DOHH2 (cell line): ENCODE measurements around the gene DCST2.

ENCODE experiments used
- H3F3A ChIP-seq: fragments of 200-600 bp; sonication (generic), shearing (Covaris generic); 2 replicates; pipeline ENCODE4 v1.6.0; 2016; ENCODE audit warnings: antibody characterized with exemption, mild to moderate bottlenecking; ENCODE audit not compliant: control insufficient read depth, insufficient read depth
- H3K27ac ChIP-seq: fragments of 200-600 bp; sonication (generic); 2 replicates; pipeline ENCODE4 v1.5.1; 2014; ENCODE audit warnings: low read depth, mild to moderate bottlenecking, low read length, moderate library complexity
- H3K27me3 ChIP-seq: fragments of 200-600 bp; sonication (generic); 2 replicates; pipeline ENCODE4 v1.6.1; 2014; ENCODE audit warnings: mild to moderate bottlenecking, low read length, mixed read lengths; ENCODE audit not compliant: control insufficient read depth
- H3K36me3 ChIP-seq: fragments of 200-600 bp; sonication (generic); 2 replicates; pipeline ENCODE4 v1.6.1; 2014; ENCODE audit warnings: mild to moderate bottlenecking, low read length, moderate library complexity, mixed read lengths; ENCODE audit not compliant: control insufficient read depth
- H3K4me1 ChIP-seq: fragments of 200-600 bp; sonication (generic); 2 replicates; pipeline ENCODE4 v1.6.1; 2014; ENCODE audit warnings: mild to moderate bottlenecking, low read length, mixed read lengths; ENCODE audit not compliant: control insufficient read depth
- H3K4me2 ChIP-seq: fragments of 200-600 bp; sonication (generic); 2 replicates; pipeline ENCODE4 v1.6.0; 2014; ENCODE audit warnings: mild to moderate bottlenecking, low read length, moderate library complexity
- H3K4me3 ChIP-seq: fragments of 200-600 bp; sonication (generic); 2 replicates; pipeline ENCODE4 v1.5.1; 2014; ENCODE audit warnings: mild to moderate bottlenecking, low read length, mixed read lengths
- H3K79me2 ChIP-seq: fragments of 200-600 bp; sonication (generic); 2 replicates; pipeline ENCODE4 v1.6.1; 2014; ENCODE audit warnings: mild to moderate bottlenecking, low read length, mixed read lengths; ENCODE audit not compliant: control insufficient read depth
- H3K9me2 ChIP-seq: fragments of 200-600 bp; sonication (generic); replicated peaks from 2 replicates; pipeline ENCODE4 v1.6.1; 2014; ENCODE audit warnings: mild to moderate bottlenecking, low read length, mixed read lengths; ENCODE audit not compliant: control insufficient read depth
- H3K9me3 ChIP-seq: fragments of 200-600 bp; sonication (generic); 2 replicates; pipeline ENCODE4 v1.6.1; 2014; ENCODE audit warnings: antibody characterized with exemption, low read length, mixed read lengths; ENCODE audit not compliant: control insufficient read depth, insufficient read depth
- H4K20me1 ChIP-seq: fragments of 200-600 bp; sonication (generic); 2 replicates; pipeline ENCODE4 v1.6.0; 2014; ENCODE audit warnings: low read depth, mild to moderate bottlenecking, antibody characterized with exemption, low read length, moderate library complexity; ENCODE audit not compliant: control insufficient read depth, insufficient read depth
- EZH2phosphoT487 ChIP-seq: fragments of 200-600 bp; sonication (generic); IDR thresholded peaks from 2 replicates; pipeline ENCODE4 v1.6.1; 2017; ENCODE audit warnings: borderline replicate concordance, mild to moderate bottlenecking, antibody characterized with exemption, low read length, moderate library complexity, mixed read lengths
- TF ChIP-seq, protein P1 (sequence below): fragments of 200-600 bp; sonication (generic); IDR thresholded peaks from one replicate; pipeline ENCODE4 v1.5.1; 2014; ENCODE audit warnings: antibody characterized with exemption, mild to moderate bottlenecking, low read depth, low read length; ENCODE audit not compliant: poor library complexity, severe bottlenecking

The DCST2 gene

DNA sequence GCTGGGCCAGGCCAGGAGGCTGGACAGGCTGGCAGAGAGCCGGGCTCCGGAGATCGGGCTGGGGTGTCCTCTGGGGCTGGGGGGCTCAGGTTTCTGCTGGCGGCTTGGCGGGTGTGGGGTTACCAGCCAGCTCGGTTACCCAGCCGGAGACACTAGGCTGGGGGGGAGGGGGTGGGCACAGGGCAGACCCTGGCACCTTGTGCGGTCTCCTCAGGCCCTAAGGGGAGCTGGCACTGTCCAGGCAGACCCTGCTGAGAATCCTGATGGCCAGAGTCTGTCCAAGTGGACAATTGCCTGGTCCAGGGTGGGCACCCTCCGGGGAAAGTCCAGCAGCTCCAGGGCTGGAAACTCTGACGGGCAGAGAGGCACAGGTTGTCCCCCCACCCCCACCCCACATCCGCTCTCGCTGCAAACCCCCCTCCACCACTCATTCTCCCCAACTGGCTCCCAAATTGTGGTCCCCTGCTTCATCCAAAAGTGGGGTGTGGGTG lies 24.3 kb downstream of the DCST2 start:
- H3K4me3 ChIP-seq: no peak overlapping the region
- H3K4me2 ChIP-seq: peak overlapping the region; percentile 43
- TF ChIP-seq, protein P1, sequence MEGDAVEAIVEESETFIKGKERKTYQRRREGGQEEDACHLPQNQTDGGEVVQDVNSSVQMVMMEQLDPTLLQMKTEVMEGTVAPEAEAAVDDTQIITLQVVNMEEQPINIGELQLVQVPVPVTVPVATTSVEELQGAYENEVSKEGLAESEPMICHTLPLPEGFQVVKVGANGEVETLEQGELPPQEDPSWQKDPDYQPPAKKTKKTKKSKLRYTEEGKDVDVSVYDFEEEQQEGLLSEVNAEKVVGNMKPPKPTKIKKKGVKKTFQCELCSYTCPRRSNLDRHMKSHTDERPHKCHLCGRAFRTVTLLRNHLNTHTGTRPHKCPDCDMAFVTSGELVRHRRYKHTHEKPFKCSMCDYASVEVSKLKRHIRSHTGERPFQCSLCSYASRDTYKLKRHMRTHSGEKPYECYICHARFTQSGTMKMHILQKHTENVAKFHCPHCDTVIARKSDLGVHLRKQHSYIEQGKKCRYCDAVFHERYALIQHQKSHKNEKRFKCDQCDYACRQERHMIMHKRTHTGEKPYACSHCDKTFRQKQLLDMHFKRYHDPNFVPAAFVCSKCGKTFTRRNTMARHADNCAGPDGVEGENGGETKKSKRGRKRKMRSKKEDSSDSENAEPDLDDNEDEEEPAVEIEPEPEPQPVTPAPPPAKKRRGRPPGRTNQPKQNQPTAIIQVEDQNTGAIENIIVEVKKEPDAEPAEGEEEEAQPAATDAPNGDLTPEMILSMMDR: no peak
- no peak for TF ChIP-seq EZH2phosphoT487
- H3K9me3 ChIP-seq: no peaks in the 10 kb centered on the region
- H3K27ac ChIP-seq: no peak overlapping the region
- no peaks in the 10 kb centered on the region for H3K27me3 ChIP-seq
- H3K4me1 ChIP-seq: peaks cover 90% of the 10 kb centered on the region
- peaks cover 4% of the 10 kb centered on the region; the same call in 1 of the 2 replicates for H3K36me3 ChIP-seq
- peaks cover 32% of the 10 kb centered on the region for H3F3A ChIP-seq
- H4K20me1 ChIP-seq: no peaks in the 10 kb centered on the region
- H3K9me2 ChIP-seq: no peaks in the 10 kb centered on the region
- peaks cover 12% of the 10 kb centered on the region for H3K79me2 ChIP-seq

DNA sequence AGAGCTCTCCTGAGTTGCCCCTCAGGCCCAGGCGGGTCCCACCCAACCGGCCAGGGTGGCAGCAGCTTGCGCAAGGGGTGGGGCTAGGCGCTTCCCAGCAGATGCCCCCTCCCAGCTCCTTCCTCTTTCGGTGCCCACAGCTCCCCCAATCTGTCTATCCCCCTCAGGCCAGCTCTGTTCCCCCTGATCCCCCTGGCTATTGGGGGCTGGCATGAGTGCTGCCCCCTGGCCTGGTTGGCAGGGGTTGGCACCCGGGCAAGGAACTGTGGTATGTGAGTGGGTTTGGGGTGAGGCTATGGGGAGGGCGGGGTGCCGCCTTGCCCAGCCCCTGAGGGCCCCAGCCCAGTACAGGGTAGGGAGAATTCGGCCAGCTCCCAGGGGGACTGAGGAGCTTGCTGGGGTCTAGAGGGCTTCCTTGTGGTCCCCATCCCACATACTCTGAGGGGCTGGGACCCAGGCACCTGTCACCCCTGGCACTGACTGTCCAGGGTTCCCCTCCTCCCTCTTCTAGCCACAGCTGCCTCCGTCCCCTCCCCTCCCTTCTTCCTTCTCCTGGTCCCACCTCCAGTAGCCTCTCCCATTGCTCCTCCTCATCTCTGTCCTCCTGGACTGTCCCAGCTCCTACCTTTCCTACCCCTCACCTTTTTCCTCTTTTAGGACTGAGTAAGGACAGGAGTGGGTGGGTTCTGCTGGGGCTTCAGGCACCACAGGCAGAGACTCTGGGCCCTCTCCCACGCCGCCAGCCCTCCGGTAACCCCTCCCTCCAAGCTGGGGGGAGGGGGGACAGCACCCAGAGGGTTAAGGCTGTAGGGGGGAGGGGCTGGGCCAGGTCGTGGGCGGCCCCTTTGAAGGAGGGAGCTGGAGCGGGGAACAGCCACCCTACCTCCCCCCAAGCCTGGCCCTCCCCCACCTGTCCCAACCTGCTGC lies 25.3 kb downstream of the DCST2 start:
- no peaks in the 10 kb centered on the region for H3K27me3 ChIP-seq
- TF ChIP-seq, protein P1: no peak
- no peak for TF ChIP-seq EZH2phosphoT487
- H3K4me1 ChIP-seq: peaks cover 89% of the 10 kb centered on the region
- peak overlapping the region; percentile 43 for H3K4me2 ChIP-seq
- peaks cover 30% of the 10 kb centered on the region for H3F3A ChIP-seq
- no peaks in the 10 kb centered on the region for H3K9me2 ChIP-seq
- peaks cover 21% of the 10 kb centered on the region for H3K79me2 ChIP-seq
- no peaks in the 10 kb centered on the region for H3K9me3 ChIP-seq
- H3K4me3 ChIP-seq: no peak overlapping the region
- H3K27ac ChIP-seq: no peak overlapping the region
- H4K20me1 ChIP-seq: no peaks in the 10 kb centered on the region
- H3K36me3 ChIP-seq: no peaks in the 10 kb centered on the region

DNA sequence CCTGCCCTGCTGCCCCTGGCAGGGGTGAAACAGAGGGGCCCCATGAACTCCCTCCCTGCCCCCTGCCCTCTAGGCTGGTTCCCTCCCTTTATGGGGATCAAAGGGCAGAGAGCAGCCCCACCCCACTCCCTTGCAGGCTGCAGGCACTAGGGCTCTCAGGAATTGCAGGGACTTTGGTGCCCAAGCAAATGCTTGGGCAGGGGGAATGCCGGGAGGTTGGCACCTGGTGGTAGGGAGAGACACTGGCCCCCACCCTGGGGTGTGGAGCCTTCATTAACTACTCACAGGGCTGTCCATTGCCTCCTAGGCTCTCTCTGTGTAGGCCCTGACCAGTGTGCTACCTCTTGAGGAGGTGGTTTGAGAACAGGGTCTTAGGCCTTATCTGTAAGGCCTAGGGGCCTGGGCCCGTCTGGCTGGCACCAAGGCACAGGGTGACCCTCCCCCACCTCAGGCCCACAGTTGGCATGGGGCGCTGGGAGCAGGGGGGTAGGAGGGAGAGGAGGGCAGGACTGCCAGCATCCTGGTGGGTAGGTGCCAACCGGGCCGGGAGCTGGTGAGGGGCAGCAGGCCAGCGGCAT lies 26.2 kb downstream of the DCST2 start:
- Histone ChIP-seq H3K4me3 (no peak overlapping the region), H4K20me1 (no peaks in the 10 kb centered on the region), H3K27me3 (no peaks in the 10 kb centered on the region), H3K4me1 (peaks cover 80% of the 10 kb centered on the region), H3K4me2 (no peak overlapping the region), H3K36me3 (no peaks in the 10 kb centered on the region), H3K9me3 (no peaks in the 10 kb centered on the region), H3F3A (peaks cover 21% of the 10 kb centered on the region), H3K27ac (no peak overlapping the region), H3K79me2 (peaks cover 28% of the 10 kb centered on the region), H3K9me2 (no peaks in the 10 kb centered on the region)
- TF ChIP-seq, protein P1: no peak
- no peak for TF ChIP-seq EZH2phosphoT487
